Heart right ventricle (tissue), 12 donors: ENCODE data around the gene MYF6. TPM values are rescaled to one million over a fixed set of nuclear protein-coding genes. Genes with fewer than 3 reads are reported as not detected.

Experiments used
- polyA plus RNA-seq, 2 donors: library from polyadenylated mRNA; stranded (reverse); fragments of 200-250 nt; gene quantifications; one replicate each; pipeline ENCODE4 v1.2.3, GENCODE V29; 2013
- total RNA-seq, 10 donors: library from RNA; stranded (reverse); fragmentation: NEBNext Ultra II Directional in 3 of 10; extraction: Animal tissue kit (Norgen Biotek cat#: 25700) in 3 of 10; gene quantifications; one replicate each; pipeline versions ENCODE4 v1.2.1 to v1.2.4, GENCODE V29; 2021 to 2023
- donor health status: ischemic (EF 13 %, LVEDD 7.1; RV severe dilation, severe dysfunction).
- donor health status: healthy with polysubstance abuse.
- donor health status: DM: no; HTN: yes; CAD: no.
- donor health status: DM: no; HTN: no; CAD: no.
- donor health status: ischemic (EF 25% LVEDD 6.9; RV normal size, moderate dysfunction).
- donor health status: ischemic (EF 25% LVEDD 5.7; RV mildly dilated, moderate dysfunction).
- donor health status: healthy.
- donor health status: nonischemic (EF 11% LVEDD 7.7; RV severe dilation, severe dysfunction).
- donor health status: DM: yes; HTN: yes; CAD: no.
- donor health status: PGD.
- donor health status: ischemic (EF 29% LVEDD 5.4; RV normal size, mild dysfunction).
- donor health status: nonischemic (EF 23%, LVEDD 6.1; RV moderate dilation, normal function).

Gene MYF6
- total and polyA plus RNA-seq, 12 donors: 0.04 to 0.45 (median 0.23) TPM; not detected in 9

Other genes starting within 250 kb of the MYF6 start
- not detected for gene MYF5, start 9.3 kb downstream of the MYF6 start, total RNA-seq
- gene MYF5, start 9.3 kb downstream of the MYF6 start, polyA plus RNA-seq: not detected
- 10 to 100 TPM in 6 of 10 donors, 1 to 10 TPM in 4; 7.8 to 15.3 (median 10.2) TPM for gene LIN7A, start 230.3 kb downstream of the MYF6 start, total RNA-seq
- gene LIN7A, start 230.3 kb downstream of the MYF6 start, polyA plus RNA-seq: 10 to 100 TPM in 1 of 2 donors, 1 to 10 TPM in 1; 6.2 to 11.0 TPM